Measurements from ENCODE around the gene UCKL1.
A peak's percentile ranks its signal among the peaks of the same experiment; 100 is the strongest.

Gene UCKL1

DNA sequence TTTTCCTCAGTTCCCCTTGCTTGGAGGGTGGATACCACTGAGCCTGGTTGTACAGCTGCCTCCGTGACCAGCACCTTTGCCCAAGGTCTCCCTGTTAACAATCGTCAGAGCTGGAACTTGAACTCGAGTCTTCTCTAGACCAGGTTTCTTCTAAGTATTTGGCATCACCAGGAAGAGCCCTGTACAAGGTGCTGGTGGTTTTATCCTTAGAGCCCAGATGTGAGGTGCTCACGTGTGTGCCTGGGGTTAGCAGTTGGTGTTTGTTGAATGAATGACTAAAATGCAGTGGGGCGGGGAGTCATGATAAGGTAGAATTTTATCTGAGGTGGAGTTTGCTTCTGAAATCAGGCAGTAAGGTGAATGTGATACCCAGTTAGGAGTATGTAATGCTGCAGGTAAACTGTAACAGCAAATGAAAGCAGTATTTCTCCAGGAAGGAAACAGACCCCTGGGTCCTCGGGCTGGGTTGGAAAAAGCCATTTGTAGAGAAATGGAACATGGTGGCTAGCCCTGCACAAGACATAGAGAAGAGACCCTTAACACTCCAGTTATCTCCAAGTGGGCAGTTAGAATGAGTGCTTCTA is 58.1 kb downstream of the UCKL1 start:
- Histone ChIP-seq H3K4me1 (ENCODE audit: low read length) (peaks cover 7% of the 10 kb centered on the region), H3K27ac (ENCODE audit: low read length) (no peak overlapping the region), H3K4me3 (ENCODE audit: low read length) (no peak overlapping the region), H3K36me3 (replicated peaks; ENCODE audit: insufficient read depth, low read length) (no peaks in the 10 kb centered on the region), H3F3A (ENCODE audit: insufficient read depth, low read length) (peaks cover 18% of the 10 kb centered on the region), H4K20me1 (ENCODE audit: insufficient read depth, low read length) (peaks cover 11% of the 10 kb centered on the region), H3K9me2 (replicated peaks; ENCODE audit: insufficient read depth, low read length) (no peaks in the 10 kb centered on the region), H2AFZ (ENCODE audit: low read length) (no peak overlapping the region), H3K4me2 (ENCODE audit: low read depth, low read length) (no peak overlapping the region), H3K79me2 (ENCODE audit: low read length) (peaks cover 63% of the 10 kb centered on the region), H3K9ac (ENCODE audit: low read length) (no peak overlapping the region), H3K27me3 (replicated peaks; ENCODE audit: insufficient read depth, low read length) (no peaks in the 10 kb centered on the region), H3K9me3 (replicated peaks; ENCODE audit: insufficient read depth, low read length) (no peaks in the 10 kb centered on the region)
- DNase-seq = no peak
- TF ChIP-seq, protein P1, sequence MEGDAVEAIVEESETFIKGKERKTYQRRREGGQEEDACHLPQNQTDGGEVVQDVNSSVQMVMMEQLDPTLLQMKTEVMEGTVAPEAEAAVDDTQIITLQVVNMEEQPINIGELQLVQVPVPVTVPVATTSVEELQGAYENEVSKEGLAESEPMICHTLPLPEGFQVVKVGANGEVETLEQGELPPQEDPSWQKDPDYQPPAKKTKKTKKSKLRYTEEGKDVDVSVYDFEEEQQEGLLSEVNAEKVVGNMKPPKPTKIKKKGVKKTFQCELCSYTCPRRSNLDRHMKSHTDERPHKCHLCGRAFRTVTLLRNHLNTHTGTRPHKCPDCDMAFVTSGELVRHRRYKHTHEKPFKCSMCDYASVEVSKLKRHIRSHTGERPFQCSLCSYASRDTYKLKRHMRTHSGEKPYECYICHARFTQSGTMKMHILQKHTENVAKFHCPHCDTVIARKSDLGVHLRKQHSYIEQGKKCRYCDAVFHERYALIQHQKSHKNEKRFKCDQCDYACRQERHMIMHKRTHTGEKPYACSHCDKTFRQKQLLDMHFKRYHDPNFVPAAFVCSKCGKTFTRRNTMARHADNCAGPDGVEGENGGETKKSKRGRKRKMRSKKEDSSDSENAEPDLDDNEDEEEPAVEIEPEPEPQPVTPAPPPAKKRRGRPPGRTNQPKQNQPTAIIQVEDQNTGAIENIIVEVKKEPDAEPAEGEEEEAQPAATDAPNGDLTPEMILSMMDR (IDR thresholded peaks at IDR 0.05; ENCODE audit: low read length) = no peak
- TF ChIP-seq EZH2 (optimal IDR thresholded peaks at IDR 0.05; ENCODE audit: low read depth, low read length) (no peak), EZH2phosphoT487 (IDR thresholded peaks at IDR 0.05; ENCODE audit: low read length) (no peak)

DNA sequence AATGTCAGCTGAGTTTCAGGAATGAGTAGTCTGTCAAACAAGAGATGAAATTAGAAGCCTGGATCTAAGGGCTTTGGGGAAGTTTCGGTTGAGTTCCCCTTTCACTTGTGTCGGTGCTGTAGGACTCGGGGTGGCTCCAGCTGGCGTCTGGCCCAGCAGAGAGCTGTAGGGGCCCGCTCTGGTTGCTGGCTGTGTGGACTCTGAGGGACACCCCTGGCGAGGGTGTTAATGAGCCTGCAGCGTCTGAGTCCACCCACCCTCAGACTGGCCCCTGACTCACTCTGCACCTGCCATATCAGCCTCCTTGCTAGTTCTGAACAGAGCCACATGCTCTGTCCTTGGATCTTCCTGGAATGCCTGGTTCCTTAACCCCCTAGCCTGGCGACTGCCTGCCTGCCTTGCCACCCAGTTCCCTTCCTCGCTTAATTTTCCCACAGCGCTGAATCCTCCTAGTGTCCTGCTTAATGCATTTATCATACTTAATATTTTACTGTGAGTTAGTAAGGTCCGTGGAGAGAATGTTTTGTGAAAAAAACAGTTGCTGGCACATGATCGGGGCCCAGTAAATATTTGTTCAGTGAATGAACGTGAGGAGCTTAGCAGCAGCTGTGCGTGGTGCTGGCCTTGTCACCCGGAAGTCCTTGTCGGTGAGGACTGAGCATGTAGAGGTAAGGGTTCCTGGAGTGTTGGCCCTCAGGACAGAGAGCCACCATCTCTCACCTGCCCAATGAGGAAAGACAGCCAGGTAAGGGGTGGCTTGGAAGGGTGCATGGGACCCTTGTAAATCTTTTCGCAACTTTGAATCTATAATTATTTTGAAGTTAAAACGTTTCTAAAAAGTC is 59.7 kb downstream of the UCKL1 start:
- TF ChIP-seq EZH2 (optimal IDR thresholded peaks at IDR 0.05; ENCODE audit: low read depth, low read length) = no peak
- TF ChIP-seq, protein P1 (IDR thresholded peaks at IDR 0.05; ENCODE audit: low read length) = no peak
- TF ChIP-seq EZH2phosphoT487 (IDR thresholded peaks at IDR 0.05; ENCODE audit: low read length) = no peak
- no peaks in the 10 kb centered on the region for H3K9me2 ChIP-seq (replicated peaks; ENCODE audit: insufficient read depth, low read length)
- H3K4me3 ChIP-seq (ENCODE audit: low read length) = peak overlapping the region; percentile 76
- no peaks in the 10 kb centered on the region for H3K9me3 ChIP-seq (replicated peaks; ENCODE audit: insufficient read depth, low read length)
- DNase-seq = peak; percentile 64
- H3K27me3 ChIP-seq (replicated peaks; ENCODE audit: insufficient read depth, low read length) = no peaks in the 10 kb centered on the region
- H3K4me1 ChIP-seq (ENCODE audit: low read length) = peaks cover 7% of the 10 kb centered on the region
- peak overlapping the region; percentile 70; the same call in 1 of the 2 replicates for H3K9ac ChIP-seq (ENCODE audit: low read length)
- H3K4me2 ChIP-seq (ENCODE audit: low read depth, low read length) = peak overlapping the region; percentile 99
- H3K27ac ChIP-seq (ENCODE audit: low read length) = peak overlapping the region; percentile 73; the same call in 1 of the 2 replicates
- H3F3A ChIP-seq (ENCODE audit: insufficient read depth, low read length) = peaks cover 18% of the 10 kb centered on the region
- peaks cover 11% of the 10 kb centered on the region for H4K20me1 ChIP-seq (ENCODE audit: insufficient read depth, low read length)
- H3K36me3 ChIP-seq (replicated peaks; ENCODE audit: insufficient read depth, low read length) = no peaks in the 10 kb centered on the region
- H2AFZ ChIP-seq (ENCODE audit: low read length) = no peak overlapping the region
- peaks cover 55% of the 10 kb centered on the region for H3K79me2 ChIP-seq (ENCODE audit: low read length)

DNA sequence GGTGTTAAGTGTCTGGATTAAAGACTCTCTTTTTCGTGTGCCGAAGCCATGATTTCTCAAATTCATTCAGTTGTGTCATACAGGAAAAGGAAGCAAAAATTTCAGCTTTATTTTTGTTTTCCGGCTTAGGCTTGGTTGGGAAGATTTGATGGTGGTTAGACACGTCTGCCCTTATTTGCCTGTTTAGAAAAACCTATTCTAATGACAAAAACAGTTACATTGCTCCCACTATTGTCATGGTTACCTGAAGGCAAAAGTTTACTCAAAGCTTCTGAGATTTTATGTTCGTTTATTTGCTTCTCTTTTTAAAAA is 60.3 kb downstream of the UCKL1 start:
- peaks cover 11% of the 10 kb centered on the region for H4K20me1 ChIP-seq (ENCODE audit: insufficient read depth, low read length)
- peaks cover 49% of the 10 kb centered on the region for H3K79me2 ChIP-seq (ENCODE audit: low read length)
- peak overlapping the region; percentile 73; the same call in 1 of the 2 replicates for H3K27ac ChIP-seq (ENCODE audit: low read length)
- peaks cover 18% of the 10 kb centered on the region for H3F3A ChIP-seq (ENCODE audit: insufficient read depth, low read length)
- no peak overlapping the region for H2AFZ ChIP-seq (ENCODE audit: low read length)
- peaks cover 7% of the 10 kb centered on the region for H3K4me1 ChIP-seq (ENCODE audit: low read length)
- no peaks in the 10 kb centered on the region for H3K9me3 ChIP-seq (replicated peaks; ENCODE audit: insufficient read depth, low read length)
- H3K9ac ChIP-seq (ENCODE audit: low read length) = peak overlapping the region; percentile 70
- peak overlapping the region; percentile 76 for H3K4me3 ChIP-seq (ENCODE audit: low read length)
- peak overlapping the region; percentile 99 for H3K4me2 ChIP-seq (ENCODE audit: low read depth, low read length)
- H3K9me2 ChIP-seq (replicated peaks; ENCODE audit: insufficient read depth, low read length) = no peaks in the 10 kb centered on the region
- H3K27me3 ChIP-seq (replicated peaks; ENCODE audit: insufficient read depth, low read length) = no peaks in the 10 kb centered on the region
- no peak for DNase-seq
- TF ChIP-seq EZH2 (optimal IDR thresholded peaks at IDR 0.05; ENCODE audit: low read depth, low read length) (no peak), EZH2phosphoT487 (IDR thresholded peaks at IDR 0.05; ENCODE audit: low read length) (no peak)
- TF ChIP-seq, protein P1 (IDR thresholded peaks at IDR 0.05; ENCODE audit: low read length) = no peak
- no peaks in the 10 kb centered on the region for H3K36me3 ChIP-seq (replicated peaks; ENCODE audit: insufficient read depth, low read length)
